Prostate gland (tissue), 2 donors: ENCODE measurements around the gene TBCK.

Experiments
- CTCF ChIP-seq, 4 experiments: fragments of 200-600 bp in 2 of 4; fragments of 450-650 bp in 2 of 4; sonication (generic) in 2 of 4; IDR thresholded peaks; 1 replicate in 3 of 4; 2 replicates in 1 of 4; pipeline ENCODE4 v1.5.1; 2016 to 2019; ENCODE audit warnings: antibody characterized with exemption in 4 of 4, mild to moderate bottlenecking in 2 of 4, moderate library complexity in 2 of 4
- POLR2A ChIP-seq: fragments of 450-650 bp; IDR thresholded peaks from one replicate; pipeline ENCODE4 v1.6.1; 2016; ENCODE audit warnings: antibody characterized with exemption, mild to moderate bottlenecking
- POLR2AphosphoS5 ChIP-seq: sonication (generic); formaldehyde crosslinking; IDR thresholded peaks from one replicate; pipeline ENCODE4 v1.6.1; 2017; ENCODE audit warnings: antibody characterized with exemption

GRCh38 chr4:106022454-106022853 lies 293.6 kb downstream of the TBCK start:
- TF ChIP-seq CTCF (IDR thresholded peaks at IDR 0.05) (no peak), POLR2A (no peak), POLR2AphosphoS5 (no peak)
